GM21529 (cell line): ENCODE results near the gene MAOB.
"Not testable (repeated sequence)": the region's sequence is repeated elsewhere in the genome, so short reads cannot be mapped to it uniquely, and the experiment has no call there.

Source experiments
- ATAC-seq: cut with Tn5 transposase; IDR thresholded peaks from one replicate; pipeline ENCODE4 v1.9.1; 2021; ENCODE audit not compliant: unreplicated experiment

The MAOB gene

DNA sequence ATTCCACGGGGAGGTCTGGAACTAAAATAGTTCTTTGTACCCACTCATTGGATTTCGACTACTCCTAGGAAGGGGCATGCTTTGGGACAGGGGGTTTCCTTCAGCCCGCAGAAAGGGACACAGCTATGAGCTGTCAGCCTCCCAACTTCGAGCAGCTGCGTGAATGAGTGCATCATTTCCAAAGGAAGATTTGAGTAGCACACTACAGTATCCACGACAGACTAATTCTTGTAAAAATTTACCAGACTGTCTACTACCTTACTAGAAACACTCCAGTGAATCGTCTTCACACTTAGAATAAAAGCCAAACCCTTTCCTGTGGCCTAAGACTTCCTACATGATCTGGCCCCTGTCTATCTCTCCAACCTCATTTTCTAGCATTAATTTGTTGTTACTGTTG lies 124.2 kb downstream of the MAOB start:
- ATAC-seq = no peak

DNA sequence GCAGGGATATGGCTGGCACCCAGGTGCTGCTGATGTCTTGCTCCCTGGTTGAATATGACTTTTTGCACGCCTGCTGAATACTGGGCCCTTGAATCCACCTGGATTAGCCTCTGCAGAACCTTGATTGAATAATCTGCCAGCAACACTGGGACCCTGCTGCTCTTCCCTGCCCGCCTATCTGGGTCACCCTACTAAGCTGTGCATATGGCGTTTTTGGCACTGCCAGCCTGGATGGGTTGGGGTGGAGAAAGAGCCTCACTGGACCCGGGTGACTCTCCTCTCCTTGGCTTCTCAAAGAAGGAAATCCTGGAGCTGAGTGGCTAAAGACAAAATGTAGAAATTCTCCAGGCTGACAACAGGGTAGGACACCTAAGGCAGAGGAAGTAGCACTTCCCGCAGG lies 126.2 kb downstream of the MAOB start:
- ATAC-seq = no peak

DNA sequence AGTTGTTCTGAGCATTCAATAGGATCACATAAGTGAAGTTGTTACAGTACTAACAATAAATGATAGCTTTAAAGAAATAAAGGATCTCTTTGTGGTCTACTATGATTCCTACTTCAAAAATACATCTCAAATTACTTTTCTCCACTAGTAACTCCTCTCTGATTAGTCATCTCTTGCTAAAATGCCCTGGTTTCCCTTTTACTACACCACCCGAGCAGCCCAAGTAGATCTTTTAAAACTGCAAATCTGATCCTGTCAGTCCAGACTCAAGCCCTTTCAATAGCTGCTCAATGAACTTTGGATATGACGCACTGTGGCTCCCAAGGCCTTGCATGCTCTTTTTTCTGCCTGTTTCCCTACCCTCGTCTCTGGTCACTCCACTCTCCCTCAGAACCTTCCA lies 128.6 kb downstream of the MAOB start:
- no peak for ATAC-seq

DNA sequence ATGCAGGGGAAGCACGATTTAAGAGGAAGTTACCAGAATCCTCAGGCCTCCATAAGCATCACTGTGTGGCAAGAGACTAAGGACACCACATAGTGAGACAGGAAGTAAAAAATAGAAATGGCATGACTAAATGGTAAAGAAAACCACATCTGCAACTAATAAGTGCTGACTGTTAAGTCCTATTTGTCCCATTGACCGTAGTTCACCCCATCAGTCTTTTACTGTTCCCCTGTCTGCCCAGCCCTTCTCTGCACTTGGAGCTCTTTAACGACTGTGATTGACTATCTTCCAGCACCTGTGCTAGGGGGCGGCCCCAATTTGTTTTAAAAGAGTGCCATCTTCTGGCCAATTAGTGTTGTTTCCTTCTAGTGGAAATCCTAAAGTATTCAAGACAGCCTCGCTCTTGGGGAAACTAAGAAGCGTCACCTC lies 132.0 kb downstream of the MAOB start:
- peak; percentile 85 for ATAC-seq

DNA sequence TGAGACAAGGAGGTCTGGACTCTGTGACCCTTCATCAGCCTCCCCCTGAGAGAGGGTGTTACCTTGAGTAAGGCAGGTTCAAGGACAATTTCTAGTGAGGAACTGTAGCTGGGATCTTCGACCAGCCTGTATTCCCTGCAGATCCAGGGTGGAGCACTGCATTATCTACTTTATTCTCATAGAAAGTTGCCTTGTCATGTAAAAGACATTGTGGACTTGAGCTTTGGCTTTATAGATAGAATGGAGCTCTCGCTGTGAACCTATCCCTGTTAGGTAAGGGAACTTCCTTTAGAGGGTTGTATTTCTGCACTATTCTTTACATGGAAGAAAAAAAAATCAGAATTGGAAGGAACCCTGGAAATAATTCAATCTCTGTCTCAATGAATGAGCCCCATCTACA lies 134.8 kb downstream of the MAOB start:
- no peak for ATAC-seq

DNA sequence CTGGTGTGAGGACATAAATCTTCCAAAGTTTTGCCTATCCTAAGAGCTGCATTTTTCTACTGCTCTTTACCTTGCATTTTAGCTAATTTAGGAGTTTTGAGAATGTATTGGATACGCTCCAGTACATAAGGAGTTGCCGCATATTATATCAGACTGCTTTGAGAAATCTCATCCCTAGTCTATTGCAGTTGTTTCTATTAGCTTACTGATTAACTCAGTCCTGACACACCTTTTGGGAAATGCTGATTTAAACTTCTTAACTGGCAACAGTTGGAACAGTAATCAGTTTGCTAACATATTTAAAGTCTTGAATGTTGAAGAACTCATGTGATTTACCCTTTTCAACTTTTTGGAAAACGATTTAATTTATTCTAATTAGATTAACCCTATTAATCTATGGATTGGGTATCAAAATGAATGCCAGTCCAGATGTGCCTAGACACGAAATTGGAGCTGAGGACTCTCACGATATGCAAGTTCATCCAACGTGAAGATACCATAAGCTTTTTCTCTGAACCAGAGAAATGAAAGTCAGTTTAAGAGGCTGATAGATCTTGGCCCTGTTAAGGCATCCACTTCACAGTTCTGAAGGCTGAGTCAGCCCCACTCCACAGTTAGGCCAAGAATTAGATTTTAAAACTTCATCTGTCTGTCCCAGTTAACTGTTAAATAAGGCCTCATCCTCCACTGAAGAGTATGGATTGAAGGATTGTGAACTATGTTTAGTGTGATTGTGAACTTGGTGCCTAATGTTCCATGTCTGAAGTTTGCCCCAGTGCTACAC lies 136.1 kb downstream of the MAOB start:
- no peak for ATAC-seq

DNA sequence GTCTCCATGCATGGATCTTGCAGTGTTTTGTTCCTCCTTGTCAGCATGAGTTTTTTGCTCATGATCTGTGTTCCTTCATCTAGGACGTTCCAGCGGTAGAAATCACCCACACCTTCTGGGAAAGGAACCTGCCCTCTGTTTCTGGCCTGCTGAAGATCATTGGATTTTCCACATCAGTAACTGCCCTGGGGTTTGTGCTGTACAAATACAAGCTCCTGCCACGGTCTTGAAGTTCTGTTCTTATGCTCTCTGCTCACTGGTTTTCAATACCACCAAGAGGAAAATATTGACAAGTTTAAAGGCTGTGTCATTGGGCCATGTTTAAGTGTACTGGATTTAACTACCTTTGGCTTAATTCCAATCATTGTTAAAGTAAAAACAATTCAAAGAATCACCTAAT lies 138.0 kb downstream of the MAOB start:
- no peak for ATAC-seq

DNA sequence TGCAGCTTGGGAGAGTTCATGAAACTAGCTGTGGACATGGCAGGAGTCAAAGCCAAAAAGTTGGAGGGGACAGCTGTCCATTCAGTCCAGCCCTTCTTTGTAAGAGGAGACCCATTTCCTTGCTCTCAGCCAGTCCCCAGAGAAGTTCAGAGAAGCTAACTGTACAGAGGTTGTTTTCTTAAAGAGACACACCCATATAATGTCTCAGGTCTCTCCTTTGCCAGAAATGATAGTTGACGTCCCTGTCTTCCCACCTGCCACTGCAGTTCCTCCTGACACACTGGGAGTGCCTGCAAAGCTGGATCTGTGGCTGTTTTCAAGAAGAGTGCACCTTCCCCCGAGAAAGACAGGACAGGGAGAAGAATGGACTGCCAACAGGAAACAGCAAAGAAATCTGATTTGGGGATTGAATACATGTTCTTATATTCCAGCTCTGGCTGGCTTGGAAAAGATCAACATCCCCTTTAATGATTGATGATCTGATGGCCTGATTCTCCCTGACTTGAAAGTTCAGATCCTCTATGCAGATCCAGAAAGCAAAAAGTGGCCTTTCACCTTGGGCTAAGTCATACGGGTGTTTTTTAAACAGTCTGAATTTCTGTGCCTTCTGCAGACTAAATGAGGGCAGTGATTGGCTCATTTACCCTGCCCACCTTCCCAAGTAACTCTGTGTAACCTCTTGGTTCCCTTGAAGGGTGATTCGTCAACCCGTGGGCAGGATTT lies 139.0 kb downstream of the MAOB start:
- ATAC-seq = no peak

DNA sequence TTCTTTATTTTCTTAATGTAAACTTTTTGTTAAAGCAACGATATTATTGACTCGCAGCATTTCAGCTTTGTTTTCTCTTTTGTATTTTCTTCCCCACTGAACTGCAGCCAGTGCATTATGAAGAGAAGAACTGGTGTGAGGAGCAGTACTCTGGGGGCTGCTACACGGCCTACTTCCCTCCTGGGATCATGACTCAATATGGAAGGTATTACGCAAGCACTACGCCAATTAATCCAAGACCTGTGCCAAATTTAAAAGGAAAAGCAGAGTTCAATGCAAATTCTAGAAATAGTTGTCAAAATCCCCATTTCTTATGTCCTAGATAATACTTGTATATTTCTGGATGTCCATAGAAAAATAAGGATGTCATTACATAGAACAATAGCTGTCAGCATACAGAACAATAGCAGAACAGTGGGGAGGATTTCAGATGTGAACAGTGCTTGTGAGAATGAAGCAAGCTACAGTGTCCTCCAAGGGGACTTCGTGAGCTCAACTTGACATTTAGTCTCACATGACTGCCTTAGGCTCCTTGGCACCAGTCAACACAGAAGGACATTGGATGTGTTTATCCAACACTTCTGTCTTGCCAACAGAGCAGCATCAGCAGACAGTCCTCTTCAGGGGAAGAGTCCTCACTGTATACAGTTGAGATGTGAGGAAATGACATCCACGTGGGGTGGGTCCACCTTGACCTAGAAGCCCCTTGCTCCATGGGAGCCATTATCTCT lies 140.2 kb downstream of the MAOB start:
- ATAC-seq = no peak

DNA sequence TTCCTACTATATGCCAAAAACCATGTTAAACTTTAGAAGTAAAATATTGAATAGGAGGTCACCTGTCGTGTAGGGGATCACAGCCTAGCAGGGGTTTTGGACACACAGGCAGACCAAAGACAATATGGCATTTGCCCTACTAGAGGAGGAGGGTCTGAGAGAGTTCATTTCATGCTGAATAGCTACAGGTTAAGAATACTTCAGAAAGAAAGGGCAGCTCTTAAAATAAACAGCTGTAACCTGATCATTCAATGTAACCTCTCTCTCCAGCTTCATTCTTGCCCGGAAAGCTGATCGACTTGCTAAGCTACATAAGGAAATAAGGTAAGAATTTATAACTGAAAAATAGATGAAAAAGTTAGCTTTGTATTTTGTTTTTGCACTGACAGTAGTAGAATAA lies 146.3 kb downstream of the MAOB start:
- no peak for ATAC-seq

DNA sequence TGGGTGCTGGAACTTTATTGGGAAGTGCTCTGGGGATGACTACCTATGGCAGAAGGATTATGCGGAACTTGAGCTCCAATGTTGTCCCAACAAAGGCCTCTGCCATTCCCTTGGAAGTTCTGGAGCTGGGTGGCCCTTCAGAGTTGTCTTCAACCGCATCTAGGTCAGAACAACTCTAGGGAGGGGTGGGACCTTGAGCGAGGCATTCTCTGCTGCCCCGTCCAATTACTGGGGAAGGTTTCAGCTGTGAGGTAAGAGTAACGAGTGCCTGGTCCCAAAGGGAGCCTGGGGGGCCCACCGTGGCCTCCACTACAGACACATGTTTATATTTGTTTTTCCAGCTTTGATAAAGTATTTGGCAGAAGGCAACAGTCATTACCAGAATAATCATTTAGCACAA lies 146.7 kb downstream of the MAOB start:
- no peak for ATAC-seq

DNA sequence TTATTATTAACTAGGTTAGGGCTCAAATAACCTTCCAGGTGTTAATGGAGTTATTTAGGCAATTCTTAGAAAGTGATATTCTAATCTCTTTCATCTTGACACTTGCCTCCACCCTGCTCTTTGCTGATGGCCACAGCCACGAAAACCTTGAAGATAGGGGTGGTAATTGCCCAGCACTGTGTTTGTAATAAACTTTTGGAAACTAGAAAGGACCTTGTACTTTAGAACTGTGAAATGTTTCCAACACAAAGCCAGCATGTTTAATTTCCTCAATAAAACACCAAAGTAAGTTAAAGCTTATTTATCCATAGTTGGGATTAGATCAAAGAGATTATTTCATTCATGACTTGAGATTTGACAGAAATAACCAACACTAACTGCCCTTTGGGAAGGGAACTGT lies 147.8 kb downstream of the MAOB start:
- no peak for ATAC-seq

DNA sequence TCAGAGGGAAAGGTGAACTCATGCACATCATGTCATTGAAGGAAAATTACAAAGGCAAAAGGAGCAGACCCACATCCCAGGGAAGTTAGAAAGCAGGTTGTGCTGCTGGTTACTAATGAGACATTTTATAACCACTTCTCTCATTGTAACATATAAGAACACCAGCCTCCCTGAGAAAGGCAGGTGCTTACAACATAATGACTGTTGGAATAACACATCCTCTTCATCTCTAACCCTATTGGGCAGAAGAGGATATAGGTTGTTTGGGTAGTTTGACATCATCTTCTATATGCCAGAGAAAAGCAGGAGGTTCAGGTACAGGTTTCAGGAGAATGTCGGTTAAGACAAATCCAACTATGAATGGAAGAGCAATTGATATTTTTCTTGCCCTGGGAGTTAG lies 148.6 kb downstream of the MAOB start:
- no peak for ATAC-seq

DNA sequence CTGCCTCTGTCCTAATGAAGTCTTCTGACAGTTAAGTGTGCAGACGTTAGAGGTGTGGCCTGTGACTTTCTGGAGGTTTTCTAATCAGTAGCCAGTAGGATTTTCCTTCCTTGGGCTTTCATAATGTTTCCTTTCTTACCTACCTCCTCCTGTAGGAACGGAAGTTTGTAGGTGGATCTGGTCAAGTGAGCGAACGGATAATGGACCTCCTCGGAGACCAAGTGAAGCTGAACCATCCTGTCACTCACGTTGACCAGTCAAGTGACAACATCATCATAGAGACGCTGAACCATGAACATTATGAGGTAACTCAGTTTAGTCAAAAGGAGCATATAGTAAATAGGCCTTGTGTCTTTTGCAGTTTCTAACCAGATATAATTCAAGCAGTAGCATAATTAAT lies 151.2 kb downstream of the MAOB start:
- ATAC-seq = no peak

DNA sequence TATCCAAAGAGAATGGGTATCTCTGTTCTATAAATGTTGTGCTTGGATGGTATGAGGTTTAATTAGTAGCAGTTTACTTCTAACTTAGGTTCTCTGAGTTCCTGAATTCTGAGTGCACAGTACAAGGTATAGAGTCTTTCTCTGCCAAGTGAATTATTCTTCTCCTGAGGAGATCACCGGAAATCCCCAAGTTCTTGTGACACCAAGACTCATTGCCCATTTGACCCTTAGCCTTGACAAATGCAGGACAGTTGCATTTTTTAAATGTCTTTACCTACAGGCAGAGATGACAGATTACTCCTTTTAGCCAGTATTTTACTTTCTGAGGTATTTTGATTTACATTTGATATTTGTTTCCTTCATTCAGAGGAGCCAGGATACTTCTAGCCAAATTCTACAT lies 153.3 kb downstream of the MAOB start:
- ATAC-seq = no peak

DNA sequence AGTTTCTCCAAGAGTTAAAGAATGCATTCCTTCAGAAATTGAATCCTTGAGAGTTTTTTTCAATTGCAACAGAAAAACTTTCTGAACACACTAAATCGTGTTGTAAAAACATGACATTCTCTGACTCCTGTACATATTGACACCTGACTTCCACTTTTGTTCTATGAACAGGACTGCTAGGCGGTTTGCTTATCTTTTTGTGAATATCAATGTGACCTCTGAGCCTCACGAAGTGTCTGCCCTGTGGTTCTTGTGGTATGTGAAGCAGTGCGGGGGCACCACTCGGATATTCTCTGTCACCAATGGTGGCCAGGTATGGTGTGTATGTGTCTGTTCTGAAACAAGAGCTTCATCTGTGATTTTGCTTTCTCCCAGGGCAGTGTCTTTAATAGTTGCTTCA lies 154.2 kb downstream of the MAOB start:
- no peak for ATAC-seq

DNA sequence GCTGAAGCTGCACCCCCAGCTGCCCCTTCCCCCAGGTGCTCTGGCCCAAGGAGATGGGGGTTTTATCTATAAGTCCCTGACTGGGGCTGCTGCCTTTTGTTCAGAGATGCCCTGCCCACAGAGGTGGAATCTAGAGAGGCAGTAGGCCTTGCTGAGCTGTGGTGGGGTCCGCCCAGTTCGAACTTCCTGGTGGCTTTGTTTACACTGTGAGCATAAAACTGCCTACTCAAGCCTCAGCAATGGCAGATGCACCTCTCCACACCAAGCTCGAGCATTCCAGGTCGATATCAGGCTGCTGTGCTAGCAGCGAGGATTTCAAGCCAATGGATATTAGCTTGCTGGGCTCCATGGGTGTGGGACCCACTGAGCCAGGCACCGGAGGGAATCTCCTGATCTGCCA lies 155.0 kb downstream of the MAOB start:
- ATAC-seq = not testable (repeated sequence)

DNA sequence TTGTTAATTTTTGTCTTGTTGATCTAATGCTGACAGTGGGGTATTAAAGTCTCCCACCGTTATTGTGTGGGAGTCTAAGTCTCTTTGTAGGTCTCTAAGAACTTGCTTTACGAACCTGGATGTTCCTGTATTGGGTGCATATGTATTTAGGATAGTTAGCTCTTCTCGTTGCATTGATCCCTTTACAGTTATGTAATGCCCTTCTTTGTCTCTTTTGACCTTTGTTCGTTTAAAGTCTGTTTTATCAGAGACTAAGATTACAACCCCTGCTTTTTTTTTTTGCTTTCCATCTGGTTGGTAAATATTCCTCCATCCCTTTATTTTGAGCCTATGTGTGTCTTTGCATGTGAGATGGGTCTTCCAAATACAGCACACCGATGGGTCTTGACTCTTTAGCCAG lies 157.0 kb downstream of the MAOB start:
- ATAC-seq = not testable (repeated sequence)

DNA sequence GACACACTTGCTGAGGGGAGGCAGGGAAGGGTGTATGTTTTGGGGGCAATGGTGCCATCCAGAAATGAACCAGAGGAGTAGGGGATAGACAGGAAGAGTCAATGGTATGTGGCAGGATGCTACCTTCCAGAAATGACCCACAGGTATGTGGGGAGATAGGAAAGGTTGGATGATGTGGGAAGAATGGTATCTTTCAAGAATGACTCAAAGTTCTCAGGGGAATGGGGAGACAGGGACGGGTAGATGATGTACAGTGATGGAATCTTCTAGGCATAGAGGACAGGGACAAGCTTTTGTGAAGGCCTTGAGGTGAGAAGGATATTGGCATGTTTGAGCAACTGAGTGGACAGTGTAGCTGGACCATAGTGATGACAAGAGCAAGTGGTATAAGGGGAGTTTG lies 161.3 kb downstream of the MAOB start:
- no peak for ATAC-seq

DNA sequence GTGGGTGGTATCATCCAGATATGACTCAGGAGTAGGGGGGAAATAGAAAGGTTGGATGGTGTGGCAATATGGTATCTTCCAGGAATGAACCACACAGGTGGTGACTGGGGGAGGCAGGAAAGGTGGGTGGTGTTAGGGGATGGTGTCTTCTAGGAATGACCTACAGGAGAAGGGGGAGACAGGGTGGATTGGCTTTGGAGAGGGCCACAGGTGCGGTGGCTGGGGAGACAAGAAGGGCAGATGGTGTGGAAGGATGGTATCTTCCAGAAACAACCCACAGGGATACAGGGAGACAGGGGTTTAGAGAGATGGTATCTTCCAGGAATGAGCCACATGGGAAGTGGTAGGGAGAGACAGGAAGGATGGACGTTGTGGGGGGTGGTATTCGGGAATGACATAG lies 162.2 kb downstream of the MAOB start:
- no peak for ATAC-seq

DNA sequence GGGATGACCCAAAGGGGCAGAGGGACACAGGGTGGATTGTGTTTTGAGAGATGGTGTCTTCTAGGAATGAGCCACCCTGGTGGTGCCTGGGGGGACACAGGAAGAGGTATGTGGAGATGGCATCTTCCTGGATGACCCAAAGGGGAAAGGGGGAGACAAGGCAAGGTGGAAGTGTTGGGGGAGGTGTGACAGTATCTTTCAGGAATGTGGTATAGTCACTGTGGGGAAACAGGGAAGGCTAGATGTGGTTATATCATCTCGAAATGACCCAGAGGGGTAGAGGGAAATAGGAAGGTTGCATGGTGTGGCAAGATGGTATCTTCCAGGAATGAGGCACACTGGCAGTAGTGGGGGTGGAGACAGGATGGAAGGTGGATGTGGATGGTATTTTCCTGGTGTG lies 163.3 kb downstream of the MAOB start:
- ATAC-seq = no peak

DNA sequence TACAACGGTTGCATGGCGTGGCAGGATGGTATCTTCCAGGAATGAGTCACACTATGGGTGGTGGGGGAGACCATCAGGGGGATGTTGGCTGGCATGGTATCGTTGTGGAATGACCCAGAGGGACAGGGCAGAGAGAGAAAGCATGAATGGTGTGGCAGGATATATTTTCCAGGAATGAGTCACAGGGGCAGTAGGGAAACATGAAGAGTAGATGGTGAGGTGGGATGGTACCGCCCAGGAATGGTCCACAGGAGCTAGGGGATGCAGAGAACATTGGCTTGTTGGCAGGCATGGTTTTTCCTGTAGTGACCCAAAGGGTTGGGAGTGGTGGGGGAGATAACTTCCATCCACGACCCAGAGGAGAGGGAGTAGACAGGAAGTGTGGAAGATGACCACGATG lies 163.7 kb downstream of the MAOB start:
- ATAC-seq = no peak
